Neural crest cell (in vitro differentiated cells): ENCODE data around the gene ARHGEF12. TPM values are rescaled to one million over a fixed set of nuclear protein-coding genes. Genes with fewer than 3 reads are reported as not detected.

Source experiments
- DNase-seq: peaks from one replicate; pipeline ENCODE4 v3.0.0; 2021; ENCODE audit warnings: low read depth, mixed read lengths, low spot score
- H3K27ac Mint-ChIP-seq: one replicate; pipeline ENCODE4 v1.8.0; 2021; ENCODE audit warnings: mild to moderate bottlenecking, mixed read lengths; ENCODE audit not compliant: unreplicated experiment
- H3K27me3 Mint-ChIP-seq: 2 replicates; pipeline ENCODE4 v1.8.0; 2021; ENCODE audit warnings: low read depth, mild to moderate bottlenecking, mixed read lengths
- H3K36me3 Mint-ChIP-seq: 2 replicates; pipeline ENCODE4 v1.8.0; 2021; ENCODE audit warnings: low read depth, mild to moderate bottlenecking, mixed read lengths
- H3K4me1 Mint-ChIP-seq: 2 replicates; pipeline ENCODE4 v1.8.0; 2021; ENCODE audit warnings: mixed read lengths
- H3K4me3 Mint-ChIP-seq: one replicate; pipeline ENCODE4 v1.8.0; 2021; ENCODE audit warnings: mild to moderate bottlenecking, mixed read lengths
- H3K9me3 Mint-ChIP-seq: 2 replicates; pipeline ENCODE4 v1.8.0; 2021; ENCODE audit warnings: mixed read lengths
- CTCF ChIP-seq: fragments of 200-600 bp; sonication (generic); conservative IDR thresholded peaks from 2 replicates; pipeline ENCODE4 v1.5.0; 2021; ENCODE audit warnings: antibody characterized with exemption, mild to moderate bottlenecking
- total RNA-seq: library from RNA; stranded (reverse); gene quantifications from 2 replicates; pipeline ENCODE4 v1.2.1, GENCODE V29; 2021

Gene ARHGEF12
- total RNA-seq, 1 donor from 2014 or later = 66.2 TPM

- TF ChIP-seq CTCF = no peak
- peaks cover 38% of the 10 kb centered on the region for H3K4me1 Mint-ChIP-seq
- no peak overlapping the region for H3K4me3 Mint-ChIP-seq
- no peaks in the 10 kb centered on the region for H3K27me3 Mint-ChIP-seq
- DNase-seq = no peak
- peaks cover 10% of the 10 kb centered on the region for H3K36me3 Mint-ChIP-seq
- H3K9me3 Mint-ChIP-seq = peaks cover 6% of the 10 kb centered on the region
- no peak overlapping the region for H3K27ac Mint-ChIP-seq
These were observed 50.7 kb downstream of the ARHGEF12 start for GRCh38 chr11:120386774-120387371.

GRCh38 chr11:120388261-120388660 is 52.0 kb downstream of the ARHGEF12 start:
- TF ChIP-seq CTCF = no peak
- DNase-seq = no peak
- Mint-ChIP-seq H3K4me3 (peak overlapping the region; percentile 14), H3K4me1 (peaks cover 48% of the 10 kb centered on the region), H3K9me3 (peaks cover 6% of the 10 kb centered on the region), H3K27me3 (no peaks in the 10 kb centered on the region), H3K36me3 (peaks cover 7% of the 10 kb centered on the region), H3K27ac (no peak overlapping the region)

- DNase-seq = no peak
- Mint-ChIP-seq H3K4me1 (peaks cover 39% of the 10 kb centered on the region), H3K9me3 (peaks cover 6% of the 10 kb centered on the region), H3K36me3 (peaks cover 6% of the 10 kb centered on the region), H3K27ac (no peak overlapping the region), H3K27me3 (no peaks in the 10 kb centered on the region), H3K4me3 (no peak overlapping the region)
- no peak for TF ChIP-seq CTCF
These were observed 53.7 kb downstream of the ARHGEF12 start for GRCh38 chr11:120389693-120390584.

DNA sequence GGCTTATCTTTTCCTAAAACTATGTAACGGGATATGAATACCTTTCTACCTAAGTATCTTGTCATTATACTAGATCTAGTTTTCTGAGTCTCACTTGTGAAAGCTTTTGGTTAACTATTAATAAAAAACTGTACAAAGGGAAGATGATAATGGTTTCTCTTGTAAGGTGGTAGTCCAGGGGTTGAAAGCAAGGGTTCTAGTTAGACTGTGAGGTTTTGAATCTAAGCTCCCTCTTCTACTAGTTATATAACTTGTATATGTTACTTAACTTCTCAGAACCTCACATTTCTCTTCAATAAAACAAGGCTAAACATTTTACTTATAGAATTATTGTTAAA is 54.3 kb downstream of the ARHGEF12 start:
- no peaks in the 10 kb centered on the region for H3K27me3 Mint-ChIP-seq
- DNase-seq = no peak
- peaks cover 33% of the 10 kb centered on the region for H3K4me1 Mint-ChIP-seq
- H3K4me3 Mint-ChIP-seq = no peak overlapping the region
- peaks cover 10% of the 10 kb centered on the region for H3K36me3 Mint-ChIP-seq
- H3K9me3 Mint-ChIP-seq = peaks cover 10% of the 10 kb centered on the region
- H3K27ac Mint-ChIP-seq = no peak overlapping the region
- TF ChIP-seq CTCF = no peak

DNA sequence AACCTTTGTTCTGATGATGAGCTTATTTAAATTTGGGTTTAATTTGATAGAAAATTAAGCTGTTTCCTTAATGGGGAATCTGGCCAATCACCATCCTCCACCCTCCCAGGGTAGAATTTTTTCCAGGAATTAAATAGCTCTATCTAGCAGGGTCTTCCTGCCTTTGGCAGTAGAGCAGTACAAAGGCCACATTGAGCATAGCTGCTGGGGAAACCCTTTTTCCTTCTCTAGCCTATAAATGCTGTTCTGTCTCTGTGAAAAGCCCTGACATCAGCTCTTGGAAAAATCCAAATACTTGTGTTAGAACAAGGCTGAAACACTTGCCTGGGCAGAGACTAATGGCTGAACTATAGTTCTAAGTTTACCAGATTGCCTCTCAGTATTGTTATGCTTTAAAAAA is 55.1 kb downstream of the ARHGEF12 start:
- H3K4me1 Mint-ChIP-seq = peaks cover 26% of the 10 kb centered on the region
- H3K9me3 Mint-ChIP-seq = peaks cover 10% of the 10 kb centered on the region
- no peak for TF ChIP-seq CTCF
- peak; percentile 20 for DNase-seq
- peaks cover 10% of the 10 kb centered on the region for H3K36me3 Mint-ChIP-seq
- peak overlapping the region; percentile 88 for H3K27ac Mint-ChIP-seq
- H3K27me3 Mint-ChIP-seq = no peaks in the 10 kb centered on the region
- H3K4me3 Mint-ChIP-seq = peak overlapping the region; percentile 57
